Hepatocyte (in vitro differentiated cells): ENCODE data around the gene MAP7. TPM values are rescaled to one million over a fixed set of nuclear protein-coding genes. Genes with fewer than 3 reads are reported as not detected.

ENCODE experiments used
- DNase-seq: peaks from one replicate; pipeline ENCODE4 v3.0.0-alpha.2; 2016; ENCODE audit warnings: low spot score
- H2AFZ ChIP-seq: fragments of 200-600 bp; sonication (generic); 2 replicates; pipeline ENCODE4 v1.6.0; 2016; ENCODE audit warnings: antibody characterized with exemption, mild to moderate bottlenecking
- H3K27ac ChIP-seq: fragments of 200-600 bp; sonication (generic); 2 replicates; pipeline ENCODE4 v1.5.1; 2016; ENCODE audit warnings: mild to moderate bottlenecking
- H3K27me3 ChIP-seq: fragments of 200-600 bp; sonication (generic); 2 replicates; pipeline ENCODE4 v1.6.1; 2016
- H3K36me3 ChIP-seq: fragments of 200-600 bp; sonication (generic); replicated peaks from 2 replicates; pipeline ENCODE4 v1.5.1; 2016; ENCODE audit warnings: low read depth; ENCODE audit not compliant: insufficient read depth
- H3K4me1 ChIP-seq: fragments of 200-600 bp; sonication (generic); 2 replicates; pipeline ENCODE4 v1.5.1; 2016; ENCODE audit warnings: mild to moderate bottlenecking, moderate library complexity; ENCODE audit not compliant: insufficient read depth
- H3K4me2 ChIP-seq: fragments of 200-600 bp; sonication (generic); 2 replicates; pipeline ENCODE4 v1.6.0; 2016
- H3K4me3 ChIP-seq: fragments of 200-600 bp; sonication (generic); 2 replicates; pipeline ENCODE4 v1.5.1; 2016; ENCODE audit warnings: mild to moderate bottlenecking
- H3K79me2 ChIP-seq: fragments of 200-600 bp; sonication (generic); 2 replicates; pipeline ENCODE4 v1.6.0; 2017; ENCODE audit warnings: mild to moderate bottlenecking
- H3K9me2 ChIP-seq: fragments of 200-600 bp; sonication (generic); replicated peaks from 2 replicates; pipeline ENCODE4 v1.6.0; 2017; ENCODE audit warnings: mild to moderate bottlenecking; ENCODE audit not compliant: insufficient read depth
- H3K9me3 ChIP-seq: fragments of 200-600 bp; sonication (generic); 2 replicates; pipeline ENCODE4 v1.5.1; 2016; ENCODE audit warnings: low read depth, mild to moderate bottlenecking
- H4K20me1 ChIP-seq: fragments of 200-600 bp; sonication (generic); 2 replicates; pipeline ENCODE4 v1.6.0; 2016; ENCODE audit warnings: mild to moderate bottlenecking; ENCODE audit not compliant: insufficient read depth, poor library complexity, severe bottlenecking
- CTCF ChIP-seq: fragments of 200-600 bp; sonication (generic); IDR thresholded peaks from 2 replicates; pipeline ENCODE4 v1.5.1; 2016; ENCODE audit warnings: antibody characterized with exemption, mild to moderate bottlenecking; ENCODE audit not compliant: poor library complexity
- EZH2 ChIP-seq: fragments of 200-600 bp; sonication (generic); IDR thresholded peaks from 2 replicates; pipeline ENCODE4 v1.6.1; 2016; ENCODE audit warnings: antibody characterized with exemption, mild to moderate bottlenecking, borderline replicate concordance
- EZH2phosphoT487 ChIP-seq: fragments of 200-600 bp; sonication (generic); IDR thresholded peaks from one replicate; pipeline ENCODE4 v1.6.1; 2018; ENCODE audit warnings: antibody characterized with exemption, mild to moderate bottlenecking, low read depth, moderate library complexity; ENCODE audit not compliant: unreplicated experiment, severe bottlenecking
- WGBS: methylation state at CpG from one replicate; pipeline ENCODE4 v1.1.6; 2016; ENCODE audit warnings: low lambda C conversion rate; ENCODE audit errors: missing lambda C conversion rate; 5-methylcytosine and 5-hydroxymethylcytosine counted together
- polyA plus RNA-seq: library from polyadenylated mRNA; unstranded; fragments of >200 nt; fragmentation: Nextera tagmentation; extraction: Ambion mirVana; gene quantifications from 2 replicates; pipeline ENCODE4 v1.2.1, GENCODE V29; 2016
- total RNA-seq: library from RNA; depleted of rRNA; stranded (reverse); fragments of >200 nt; gene quantifications from 2 replicates; pipeline ENCODE4 v1.2.3, GENCODE V29; 2014

MAP7 gene
- total and polyA plus RNA-seq, 2 experiments from 2014 or later = 13.4 to 22.9 TPM

- TF ChIP-seq EZH2 (no peak), EZH2phosphoT487 (no peak), CTCF (no peak)
- peaks cover 6% of the 10 kb centered on the region for H3K4me1 ChIP-seq
- no peak overlapping the region for H3K4me3 ChIP-seq
- no peaks in the 10 kb centered on the region for H3K79me2 ChIP-seq
- H3K27ac ChIP-seq = no peak overlapping the region
- no peaks in the 10 kb centered on the region for H3K27me3 ChIP-seq
- 95% methylated on average over 1 of the region's 1 CpG for WGBS
- H3K9me2 ChIP-seq = no peaks in the 10 kb centered on the region
- no peak overlapping the region for H2AFZ ChIP-seq
- no peak for DNase-seq
- H4K20me1 ChIP-seq = no peaks in the 10 kb centered on the region
- H3K4me2 ChIP-seq = no peak overlapping the region
- H3K9me3 ChIP-seq = no peaks in the 10 kb centered on the region
- H3K36me3 ChIP-seq = no peaks in the 10 kb centered on the region
These were observed 206.5 kb downstream of the MAP7 start for GRCh38 chr6:136343700-136344099.

GRCh38 chr6:136343275-136343674, 206.9 kb downstream of the MAP7 start:
- no peaks in the 10 kb centered on the region for H3K9me3 ChIP-seq
- no peaks in the 10 kb centered on the region for H3K79me2 ChIP-seq
- H3K36me3 ChIP-seq = no peaks in the 10 kb centered on the region
- no peak overlapping the region for H3K4me3 ChIP-seq
- 83% methylated on average over 2 of the region's 2 CpGs for WGBS
- peaks cover 6% of the 10 kb centered on the region for H3K4me1 ChIP-seq
- no peak overlapping the region for H2AFZ ChIP-seq
- H3K4me2 ChIP-seq = no peak overlapping the region
- TF ChIP-seq EZH2 = no peak
- no peaks in the 10 kb centered on the region for H4K20me1 ChIP-seq
- no peaks in the 10 kb centered on the region for H3K27me3 ChIP-seq
- no peak for DNase-seq
- H3K27ac ChIP-seq = no peak overlapping the region
- no peaks in the 10 kb centered on the region for H3K9me2 ChIP-seq

- Histone ChIP-seq H4K20me1 (no peaks in the 10 kb centered on the region), H2AFZ (no peak overlapping the region), H3K36me3 (no peaks in the 10 kb centered on the region), H3K9me2 (no peaks in the 10 kb centered on the region), H3K4me2 (no peak overlapping the region), H3K27ac (no peak overlapping the region), H3K9me3 (no peaks in the 10 kb centered on the region), H3K27me3 (no peaks in the 10 kb centered on the region), H3K4me1 (peaks cover 6% of the 10 kb centered on the region), H3K4me3 (no peak overlapping the region), H3K79me2 (no peaks in the 10 kb centered on the region)
- WGBS = 89% methylated on average over 3 of the region's 3 CpGs
- no peak for DNase-seq
- TF ChIP-seq EZH2 (no peak), EZH2phosphoT487 (no peak), CTCF (no peak)
These were observed 208.3 kb downstream of the MAP7 start for GRCh38 chr6:136341967-136342366.

GRCh38 chr6:136341367-136341766, 208.9 kb downstream of the MAP7 start:
- Histone ChIP-seq H3K27ac (no peak overlapping the region), H3K9me3 (no peaks in the 10 kb centered on the region), H2AFZ (no peak overlapping the region), H3K9me2 (no peaks in the 10 kb centered on the region), H3K36me3 (no peaks in the 10 kb centered on the region), H3K79me2 (no peaks in the 10 kb centered on the region), H3K4me3 (no peak overlapping the region), H3K4me1 (peaks cover 6% of the 10 kb centered on the region), H4K20me1 (no peaks in the 10 kb centered on the region), H3K27me3 (no peaks in the 10 kb centered on the region), H3K4me2 (no peak overlapping the region)
- no peak for DNase-seq
- WGBS = 95% methylated on average over 3 of the region's 3 CpGs
- TF ChIP-seq CTCF (no peak), EZH2 (no peak), EZH2phosphoT487 (no peak)
